Activated CD8-positive, alpha-beta memory T cell treated with anti-CD3 and anti-CD28 coated beads for 24 hours (primary cell): Measurements from ENCODE around the gene ENTPD6.
"Not testable (repeated sequence)": the region's sequence is repeated elsewhere in the genome, so short reads cannot be mapped to it uniquely, and the experiment has no call there.

Source experiments
- DNase-seq: peaks from one replicate; pipeline ENCODE4 v3.0.0-alpha.2; 2020

The ENTPD6 gene

GRCh38 chr20:25225642-25226432 is 30.3 kb downstream of the ENTPD6 start:
- DNase-seq, result no peak

GRCh38 chr20:25226433-25227316 is 31.2 kb downstream of the ENTPD6 start:
- DNase-seq, result no peak

GRCh38 chr20:25227317-25227831 is 31.9 kb downstream of the ENTPD6 start:
- DNase-seq, result no peak

DNA sequence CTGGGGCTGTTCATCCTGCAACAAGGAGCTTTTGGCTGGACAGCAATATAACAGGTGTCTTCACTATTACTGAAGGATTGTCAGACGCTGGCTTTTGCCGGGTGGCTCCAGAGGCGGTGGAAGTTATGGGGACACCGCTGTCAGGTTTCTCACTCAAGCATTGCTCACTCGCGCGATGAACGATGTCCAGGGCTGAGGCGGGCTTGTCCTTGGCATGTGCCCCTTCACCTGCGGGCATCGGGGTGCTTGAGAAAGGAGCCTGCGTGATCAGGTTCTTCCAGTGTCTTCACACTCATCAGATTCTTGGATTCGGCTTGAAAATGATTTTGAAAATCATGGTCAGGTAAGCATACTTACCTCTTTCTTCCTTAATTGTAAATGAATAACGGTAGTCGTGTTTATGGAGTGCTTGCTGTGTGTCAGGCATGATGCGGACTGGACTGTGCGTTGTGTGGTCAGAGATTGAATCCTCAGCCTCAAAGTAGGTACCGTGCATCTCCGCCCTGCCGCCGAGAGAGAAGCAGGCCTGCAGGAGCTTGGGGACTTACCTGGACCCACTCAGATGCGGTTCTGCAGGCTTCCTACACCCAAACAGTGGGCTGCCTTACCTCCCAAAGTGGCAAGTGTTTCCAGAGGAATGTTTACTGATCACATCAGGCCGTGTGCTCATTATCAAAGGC is 34.1 kb downstream of the ENTPD6 start:
- DNase-seq, result no peak

- DNase-seq, result no peak
Observed at GRCh38 chr20:25230166-25230831, 34.8 kb downstream of the ENTPD6 start.

- no peak for DNase-seq
Observed at GRCh38 chr20:25233016-25233772, 37.7 kb downstream of the ENTPD6 start.

DNA sequence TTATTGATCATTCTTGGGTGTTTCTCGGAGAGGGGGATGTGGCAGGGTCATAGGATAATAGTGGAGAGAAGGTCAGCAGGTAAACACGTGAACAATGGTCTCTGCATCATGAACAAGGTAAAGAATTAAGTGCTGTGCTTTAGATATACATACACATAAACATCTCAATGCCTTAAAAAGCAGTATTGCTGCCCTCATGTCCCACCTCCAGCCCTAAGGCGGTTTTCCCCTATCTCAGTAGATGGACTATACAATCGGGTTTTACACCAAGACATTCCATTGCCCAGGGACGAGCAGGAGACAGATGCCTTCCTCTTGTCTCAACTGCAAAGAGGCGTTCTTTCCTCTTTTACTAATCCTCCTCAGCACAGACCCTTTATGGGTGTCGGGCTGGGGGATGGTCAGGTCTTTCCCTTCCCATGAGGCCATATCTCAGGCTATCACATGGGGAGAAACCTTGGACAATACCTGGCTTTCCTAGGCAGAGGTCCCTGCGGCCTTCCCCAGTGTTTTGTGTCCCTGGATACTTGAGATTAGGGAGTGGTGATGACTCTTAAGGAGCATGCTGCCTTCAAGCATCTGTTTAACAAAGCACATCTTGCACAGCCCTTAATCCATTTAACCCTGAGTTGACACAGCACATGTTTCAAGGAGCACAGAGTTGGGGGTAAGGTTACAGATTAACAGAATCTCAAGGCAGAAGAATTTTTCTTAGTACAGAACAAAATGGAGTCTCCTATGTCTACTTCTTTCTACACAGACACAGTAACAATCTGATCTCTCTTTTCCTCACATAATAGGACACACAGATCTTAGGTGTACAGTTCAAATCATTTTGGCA is 38.7 kb downstream of the ENTPD6 start:
- DNase-seq, result not testable (repeated sequence)

DNA sequence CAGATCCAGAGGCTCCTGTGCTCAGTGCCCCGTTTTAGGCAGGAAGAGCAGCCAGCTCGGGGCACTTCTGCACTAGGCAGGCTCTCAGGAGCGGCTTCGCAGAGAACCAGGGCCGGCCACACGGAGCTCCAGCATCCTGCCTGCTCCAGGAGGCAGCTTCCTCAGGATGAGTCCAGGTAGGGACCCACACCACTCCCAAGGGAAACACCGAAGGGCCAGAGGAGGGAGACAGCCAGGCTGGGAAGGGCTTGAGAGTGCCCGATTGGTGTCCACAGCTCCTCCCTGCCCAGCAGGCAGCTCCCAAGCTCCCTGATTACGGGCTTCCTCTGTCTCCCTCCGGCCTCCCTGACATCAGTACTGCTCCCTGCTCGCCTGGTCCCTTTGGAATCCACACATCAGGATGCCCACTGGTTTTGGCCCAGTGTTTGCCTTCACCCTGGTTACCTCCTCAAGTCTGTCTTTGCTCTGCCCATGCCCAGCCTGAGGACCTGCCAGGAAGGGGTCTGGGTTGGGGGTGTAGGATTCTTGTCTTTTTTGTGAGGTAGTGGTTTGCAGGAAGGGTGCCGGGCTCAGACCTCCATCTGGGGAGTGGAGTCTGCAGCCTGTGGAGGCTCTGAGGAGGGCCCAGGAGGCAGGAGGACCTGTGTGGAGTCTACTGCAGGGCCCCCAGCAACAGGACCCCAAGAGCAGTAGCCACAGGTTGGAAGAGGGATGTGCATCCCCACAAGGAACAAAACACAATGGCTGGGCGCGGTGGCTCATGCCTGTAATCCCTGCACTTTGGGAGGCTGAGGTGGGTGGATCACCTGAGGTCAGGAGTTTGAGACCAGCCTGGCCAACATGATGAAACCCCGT is 41.2 kb downstream of the ENTPD6 start:
- no peak for DNase-seq

DNA sequence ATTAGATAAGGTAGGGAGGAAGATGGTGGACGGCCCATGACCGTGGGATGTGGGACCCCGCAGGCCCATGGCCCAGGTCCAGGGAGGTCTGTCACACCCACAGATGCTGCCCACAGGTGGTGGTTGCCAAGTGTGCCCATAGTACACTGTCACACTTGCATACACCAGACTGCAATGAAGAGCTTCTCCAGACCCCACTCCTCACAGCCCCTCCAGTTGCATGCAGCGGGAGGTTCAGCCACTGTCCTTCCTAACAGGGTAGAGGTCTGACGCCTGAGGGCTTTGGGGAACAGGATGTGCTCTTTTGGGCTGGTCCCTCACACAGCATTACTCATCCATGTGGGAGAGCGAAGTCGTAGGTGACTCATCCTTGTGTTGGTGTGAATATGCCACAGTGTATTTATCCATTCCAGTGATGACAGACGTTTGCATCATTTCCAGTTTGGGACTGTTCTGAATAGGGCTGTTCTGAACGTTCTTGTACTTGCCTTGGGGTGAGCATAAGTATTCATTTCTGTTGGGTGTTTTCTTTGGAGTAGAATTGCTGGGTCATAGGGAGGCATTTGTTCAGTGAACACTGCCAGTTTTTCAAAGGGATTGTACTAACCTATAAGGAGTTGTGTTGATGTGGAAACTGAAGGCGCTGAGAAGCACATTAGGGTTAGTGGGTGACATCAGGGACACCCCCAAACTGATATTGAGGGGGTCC is 42.3 kb downstream of the ENTPD6 start:
- DNase-seq, result peak; percentile 74

DNA sequence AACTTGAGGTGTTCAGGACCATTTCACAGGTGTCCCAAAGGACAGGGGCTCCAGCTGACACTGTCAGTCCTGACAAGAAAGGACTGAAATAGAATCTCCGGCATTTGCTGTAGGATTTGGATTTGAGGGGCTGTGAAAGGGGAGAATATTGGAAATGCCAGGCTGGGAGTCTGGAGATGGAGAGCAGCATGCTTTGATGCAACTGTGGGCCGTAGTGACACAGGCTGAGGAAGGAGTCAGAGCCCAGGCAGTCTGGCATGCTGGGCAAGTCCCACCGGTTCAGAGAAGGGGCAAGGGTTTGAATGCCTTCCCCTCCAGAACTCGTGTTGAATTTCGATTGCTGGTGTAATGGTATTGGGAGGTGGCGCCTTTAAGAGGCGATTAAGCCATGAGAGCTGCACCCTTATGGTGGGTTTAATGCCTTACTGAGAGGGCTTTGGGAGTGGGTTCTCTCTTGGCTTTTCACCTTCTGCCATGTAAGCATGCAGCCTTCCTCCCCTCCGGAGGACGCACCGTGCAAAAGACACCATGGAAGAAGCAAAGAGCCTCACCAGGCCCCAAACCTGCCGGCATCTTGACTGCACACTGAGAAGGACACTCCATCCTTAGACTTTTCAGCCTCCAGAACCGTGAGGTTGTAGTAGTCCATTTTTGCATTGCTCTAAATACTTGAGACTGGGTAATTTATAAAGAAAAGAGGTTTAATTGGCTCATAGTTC is 43.0 kb downstream of the ENTPD6 start:
- DNase-seq, result no peak

DNA sequence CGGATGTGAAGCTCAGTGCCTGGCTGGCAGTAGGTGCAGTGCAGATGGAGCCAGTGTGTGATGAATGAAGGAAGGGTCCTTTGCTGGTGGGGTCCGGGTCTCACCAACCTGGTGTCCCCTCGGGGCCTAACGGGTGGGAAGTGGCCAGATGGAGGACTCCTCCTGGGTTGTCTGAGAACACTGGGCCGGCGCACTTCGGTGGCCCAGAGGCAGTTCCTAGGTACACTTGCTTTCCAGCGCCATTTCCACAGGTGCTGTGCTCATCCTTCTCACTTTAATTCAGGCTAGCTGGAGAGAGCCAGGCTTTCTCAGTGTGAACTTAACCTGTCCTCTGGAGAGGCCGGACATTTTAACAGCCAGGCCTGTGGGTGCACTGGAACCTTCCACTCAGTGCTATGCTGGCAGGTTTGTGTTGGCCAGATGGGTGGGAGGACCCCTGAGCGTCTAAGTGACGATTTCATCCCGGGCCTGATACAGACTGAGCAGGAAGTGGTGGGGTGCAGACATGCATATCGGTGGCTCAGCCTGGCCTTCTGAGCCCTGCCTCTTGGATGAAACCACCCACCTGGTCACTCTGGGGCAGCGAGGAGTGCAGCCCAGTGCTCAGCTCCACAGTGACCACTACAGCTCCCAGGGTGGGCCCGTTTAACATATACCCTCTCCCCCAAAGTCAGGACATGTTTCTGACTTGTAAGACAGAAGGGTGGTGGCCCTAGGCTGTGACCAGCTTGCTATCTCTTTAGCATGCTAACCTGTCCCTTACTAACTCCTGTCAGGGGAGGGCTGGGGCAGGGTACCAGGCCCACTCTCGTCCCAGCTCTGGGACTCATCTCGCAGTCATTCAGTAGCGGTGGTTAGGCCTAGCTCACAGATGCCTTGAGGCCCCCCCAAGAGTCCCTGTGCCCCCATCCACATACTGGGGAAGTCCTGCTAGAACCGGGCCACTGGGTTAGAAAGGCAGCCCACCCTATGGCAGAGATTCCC is 44.2 kb downstream of the ENTPD6 start:
- DNase-seq, result no peak

GRCh38 chr20:25240851-25241658 is 45.5 kb downstream of the ENTPD6 start:
- not testable (repeated sequence) for DNase-seq

DNA sequence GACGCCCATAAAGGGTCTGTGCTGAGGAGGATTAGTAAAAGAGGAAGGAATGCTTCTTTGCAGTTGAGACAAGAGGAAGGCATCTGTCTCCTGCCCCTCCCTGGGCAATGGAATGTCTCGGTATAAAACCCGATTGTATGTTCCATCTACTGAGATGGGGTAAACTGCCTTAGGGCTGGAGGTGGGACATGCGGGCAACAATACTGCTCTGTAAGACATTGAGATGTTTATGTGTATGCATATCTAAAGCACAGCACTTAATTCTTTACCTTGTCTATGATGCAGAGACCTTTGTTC is 46.1 kb downstream of the ENTPD6 start:
- not testable (repeated sequence) for DNase-seq

DNA sequence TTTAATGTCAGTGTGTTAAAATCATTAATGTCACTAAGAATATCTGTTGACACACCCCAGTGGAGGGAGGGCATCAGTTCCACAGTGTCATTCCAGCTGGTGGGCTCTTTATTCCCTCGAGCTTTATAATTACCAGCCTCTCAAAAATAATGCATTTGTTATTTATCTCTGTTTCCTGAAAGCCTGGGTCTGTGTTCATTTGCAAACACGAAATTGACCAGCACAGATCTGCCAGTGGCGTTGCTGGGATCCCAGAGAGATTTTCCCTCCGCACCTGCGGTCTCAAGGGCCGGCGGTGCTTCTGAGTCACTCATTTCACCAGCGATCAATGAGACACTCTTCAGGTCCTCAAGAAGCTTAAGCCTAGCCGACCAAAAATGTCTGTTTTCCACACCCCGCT is 46.7 kb downstream of the ENTPD6 start:
- DNase-seq, result no peak

- DNase-seq, result peak; percentile 7
Observed at GRCh38 chr20:25243416-25243979, 48.0 kb downstream of the ENTPD6 start.

- peak; percentile 4 for DNase-seq
Observed at GRCh38 chr20:25244976-25245375, 49.5 kb downstream of the ENTPD6 start.
